EL (cell line): ENCODE measurements around the gene SPAG16.

Experiments
- DNase-seq: peaks from one replicate; pipeline ENCODE4 v3.0.0-alpha.2; 2016

Gene SPAG16

GRCh38 chr2:213284105-213285090 lies at the start of gene SPAG16:
TSS of gene SPAG16 (plus strand) at chr2:213284464.
- DNase-seq, result peak; percentile 98

GRCh38 chr2:213234641-213235040 lies 49.6 kb upstream of the SPAG16 start:
- no peak for DNase-seq

- no peak for DNase-seq
Observed at GRCh38 chr2:213235741-213236140, 48.5 kb upstream of the SPAG16 start.

- DNase-seq, result peak; percentile 24
Observed at GRCh38 chr2:213237251-213237650, 47.0 kb upstream of the SPAG16 start.

GRCh38 chr2:213237787-213238186 lies 46.5 kb upstream of the SPAG16 start:
- DNase-seq, result no peak

GRCh38 chr2:213238753-213239495 lies 45.3 kb upstream of the SPAG16 start:
- DNase-seq, result peak; percentile 92

GRCh38 chr2:213241817-213242216 lies 42.4 kb upstream of the SPAG16 start:
- no peak for DNase-seq

GRCh38 chr2:213242653-213243052 lies 41.6 kb upstream of the SPAG16 start:
- no peak for DNase-seq

GRCh38 chr2:213243189-213244044 lies 40.8 kb upstream of the SPAG16 start:
- DNase-seq, result no peak

- peak; percentile 48 for DNase-seq
Observed at GRCh38 chr2:213246497-213247281, 37.6 kb upstream of the SPAG16 start.

GRCh38 chr2:213247566-213247965 lies 36.7 kb upstream of the SPAG16 start:
- DNase-seq, result no peak

GRCh38 chr2:213248637-213249036 lies 35.6 kb upstream of the SPAG16 start:
- DNase-seq, result no peak

GRCh38 chr2:213249502-213249901 lies 34.8 kb upstream of the SPAG16 start:
- DNase-seq, result no peak

- DNase-seq, result peak; percentile 64
Observed at GRCh38 chr2:213251618-213252017, 32.6 kb upstream of the SPAG16 start.

- DNase-seq, result no peak
Observed at GRCh38 chr2:213252206-213252605, 32.1 kb upstream of the SPAG16 start.

GRCh38 chr2:213253162-213253561 lies 31.1 kb upstream of the SPAG16 start:
- DNase-seq, result no peak

- DNase-seq, result no peak
Observed at GRCh38 chr2:213259266-213259665, 25.0 kb upstream of the SPAG16 start.

GRCh38 chr2:213261237-213261636 lies 23.0 kb upstream of the SPAG16 start:
- no peak for DNase-seq

- no peak for DNase-seq
Observed at GRCh38 chr2:213261715-213262114, 22.5 kb upstream of the SPAG16 start.

- no peak for DNase-seq
Observed at GRCh38 chr2:213265679-213266078, 18.6 kb upstream of the SPAG16 start.

- no peak for DNase-seq
Observed at GRCh38 chr2:213266421-213266820, 17.8 kb upstream of the SPAG16 start.

- no peak for DNase-seq
Observed at GRCh38 chr2:213271947-213272346, 12.3 kb upstream of the SPAG16 start.
